Medulla oblongata (tissue), 1 donor: ENCODE data around the gene SH3PXD2A.
A peak's percentile ranks its signal among the peaks of the same experiment; 100 is the strongest.
"Not testable (repeated sequence)": the region's sequence is repeated elsewhere in the genome, so short reads cannot be mapped to it uniquely, and the experiment has no call there.

Experiments
- DNase-seq: peaks from one replicate; pipeline ENCODE4 v3.0.0-alpha.2; 2015; ENCODE audit errors: extremely low spot score

SH3PXD2A gene

DNA sequence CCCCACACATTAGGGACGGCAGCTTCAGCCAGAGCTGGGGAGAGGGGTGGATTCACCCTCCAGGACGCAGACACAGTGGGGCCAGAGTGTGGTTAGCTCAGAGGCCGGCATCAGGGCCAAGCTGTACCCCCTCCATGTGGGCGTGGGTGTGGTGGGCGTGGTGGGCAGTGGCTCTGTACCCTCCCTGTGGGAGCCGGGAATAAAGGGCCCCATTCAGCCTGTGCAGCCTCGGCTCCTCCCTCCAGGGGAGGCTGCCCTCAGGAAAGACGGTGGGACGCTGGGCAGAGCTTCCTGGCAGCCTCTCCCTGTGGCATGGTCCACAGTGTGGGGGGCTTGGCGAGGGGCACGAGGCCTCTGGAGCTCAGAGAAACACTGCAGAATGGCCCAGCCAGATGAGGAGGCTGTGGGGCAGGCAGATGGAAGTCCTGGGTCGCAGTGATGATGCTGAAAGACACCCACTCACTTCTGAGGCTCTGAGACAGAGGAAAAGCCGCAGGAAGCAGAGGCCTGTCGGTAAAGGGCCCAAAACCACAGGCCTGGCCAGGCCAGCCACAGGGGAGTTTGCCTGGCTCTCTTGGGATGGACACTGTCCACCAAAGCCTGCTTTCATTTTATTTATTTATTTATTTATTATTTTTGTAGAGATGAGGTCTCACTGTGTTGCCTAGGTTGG, 108.0 kb downstream of the SH3PXD2A start:
- no peak for DNase-seq

GRCh38 chr10:103746598-103746997, 108.8 kb downstream of the SH3PXD2A start:
- no peak for DNase-seq

DNA sequence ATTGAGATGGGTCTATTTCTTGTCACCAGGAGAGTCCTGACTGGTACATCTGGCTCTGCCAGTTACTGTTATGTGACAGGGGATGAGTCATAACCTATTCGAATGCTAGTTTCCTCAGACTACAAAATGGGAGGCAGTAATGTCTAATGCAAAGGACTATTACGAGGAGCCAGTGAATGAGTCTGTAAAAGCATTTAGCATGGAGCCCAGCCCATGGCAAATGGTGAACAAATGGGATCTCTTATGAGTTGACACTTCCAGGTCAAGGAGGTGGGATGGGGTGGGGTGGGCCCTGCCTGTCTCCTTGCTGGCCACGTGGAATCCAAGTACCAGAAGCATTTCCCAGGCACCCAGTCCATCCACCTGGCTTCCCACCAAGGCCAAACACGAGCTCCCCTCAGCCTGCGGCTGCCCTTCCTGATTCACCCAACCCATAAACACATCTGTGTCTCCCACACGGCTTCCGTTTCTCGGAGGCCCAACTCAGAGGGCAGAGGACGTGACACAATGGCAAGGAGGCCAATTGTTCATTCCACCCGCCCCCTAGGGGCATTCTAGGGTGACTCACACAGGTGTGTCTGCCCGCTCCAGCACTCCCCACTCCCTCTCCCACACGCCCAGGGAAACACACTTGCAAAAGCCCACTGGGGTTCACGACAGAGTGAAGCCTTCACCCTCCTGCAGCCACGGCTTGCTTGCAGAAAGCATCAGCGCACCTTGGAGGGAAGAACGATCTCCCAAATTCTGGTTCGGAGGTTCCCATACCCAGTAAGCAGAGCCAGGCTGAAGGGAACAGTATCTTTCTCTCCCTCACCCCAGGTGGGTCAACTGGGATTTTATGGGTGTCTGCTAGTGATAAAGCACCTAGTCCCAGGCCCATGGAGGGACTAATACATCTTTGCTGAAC, 109.8 kb downstream of the SH3PXD2A start:
- DNase-seq = no peak

DNA sequence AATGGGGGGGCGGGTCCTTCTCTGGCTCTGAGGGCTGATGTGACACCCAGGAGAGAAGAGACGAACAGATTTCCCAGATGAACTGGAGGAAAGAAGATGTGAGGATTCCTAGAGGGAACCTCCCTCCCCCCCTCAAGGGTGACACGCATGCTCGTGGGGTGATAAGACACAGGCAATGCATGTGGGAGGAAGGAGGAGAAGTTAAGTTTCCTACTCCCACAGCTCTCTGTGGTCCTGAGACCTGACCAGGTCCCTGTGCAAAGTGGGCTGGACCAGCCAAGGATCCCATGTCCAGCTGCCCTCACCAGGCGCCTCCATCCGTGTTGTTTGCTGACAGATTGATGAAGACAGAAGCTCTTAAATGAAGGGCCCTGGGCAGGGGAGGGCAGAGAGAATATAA, 112.6 kb downstream of the SH3PXD2A start:
- no peak for DNase-seq

- no peak for DNase-seq
These were observed 114.8 kb downstream of the SH3PXD2A start for GRCh38 chr10:103740611-103741010.

GRCh38 chr10:103739039-103739764, 116.2 kb downstream of the SH3PXD2A start:
- peak; percentile 68 for DNase-seq

- no peak for DNase-seq
These were observed 117.5 kb downstream of the SH3PXD2A start for GRCh38 chr10:103737735-103738367.

DNA sequence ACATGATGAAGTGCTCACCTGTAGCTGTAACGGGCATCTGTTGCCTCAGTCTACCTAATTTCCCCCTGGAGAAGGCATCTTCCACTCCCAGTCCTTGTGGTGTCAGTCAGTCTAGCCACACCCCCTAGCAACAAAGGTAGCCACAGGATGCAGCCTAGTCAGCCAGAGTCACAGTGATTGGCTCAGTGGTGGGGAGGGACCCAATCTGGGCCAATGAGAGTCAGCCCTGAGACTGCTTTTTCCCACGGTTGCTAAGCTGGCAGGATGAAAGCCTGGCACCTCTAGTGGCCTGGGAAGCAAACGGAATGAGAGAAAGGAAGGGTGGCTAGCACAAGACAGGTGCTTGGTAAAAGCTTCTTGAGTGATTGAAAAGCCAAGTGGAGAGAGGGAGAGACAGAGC, 118.6 kb downstream of the SH3PXD2A start:
- no peak for DNase-seq

DNA sequence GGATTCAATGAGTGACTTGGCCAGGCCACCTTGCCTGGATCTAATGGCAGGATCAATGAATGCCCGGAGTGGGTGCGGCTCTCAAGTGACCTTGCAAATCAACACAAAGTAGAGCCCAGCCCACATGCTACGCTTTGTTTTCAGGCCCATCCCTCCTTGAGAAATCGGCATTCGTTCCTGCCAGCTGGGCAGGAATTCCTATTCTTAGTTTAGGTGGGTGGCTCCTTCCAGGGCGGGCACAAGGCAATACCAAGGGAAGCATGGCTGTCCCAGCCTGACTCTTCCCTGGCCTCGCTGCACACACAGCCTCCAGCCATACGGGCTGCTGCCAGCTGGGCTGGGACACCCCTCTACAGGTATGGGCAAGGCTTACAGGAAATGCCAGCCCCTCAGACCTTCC, 119.3 kb downstream of the SH3PXD2A start:
- no peak for DNase-seq

DNA sequence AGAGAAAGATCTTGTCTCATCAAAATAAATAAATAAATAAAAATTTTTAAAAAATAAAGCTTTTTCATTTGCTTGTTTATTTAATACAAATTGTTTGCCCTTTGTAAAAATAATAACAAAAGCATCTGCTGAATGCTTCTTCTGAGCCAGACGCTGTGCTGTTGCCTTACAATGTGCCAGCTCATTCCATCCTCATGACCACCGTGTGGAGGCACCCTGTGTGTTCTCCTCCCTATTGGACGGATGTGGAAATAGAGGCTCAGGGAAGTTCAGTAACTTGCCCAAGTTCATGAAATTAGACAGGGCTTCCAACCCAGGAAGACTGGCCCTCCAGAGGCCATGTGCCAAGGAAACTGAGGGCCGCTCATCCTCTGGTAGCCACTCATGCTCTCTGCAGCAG, 120.6 kb downstream of the SH3PXD2A start:
- DNase-seq = no peak

GRCh38 chr10:103733045-103733419, 122.3 kb downstream of the SH3PXD2A start:
- DNase-seq = no peak

DNA sequence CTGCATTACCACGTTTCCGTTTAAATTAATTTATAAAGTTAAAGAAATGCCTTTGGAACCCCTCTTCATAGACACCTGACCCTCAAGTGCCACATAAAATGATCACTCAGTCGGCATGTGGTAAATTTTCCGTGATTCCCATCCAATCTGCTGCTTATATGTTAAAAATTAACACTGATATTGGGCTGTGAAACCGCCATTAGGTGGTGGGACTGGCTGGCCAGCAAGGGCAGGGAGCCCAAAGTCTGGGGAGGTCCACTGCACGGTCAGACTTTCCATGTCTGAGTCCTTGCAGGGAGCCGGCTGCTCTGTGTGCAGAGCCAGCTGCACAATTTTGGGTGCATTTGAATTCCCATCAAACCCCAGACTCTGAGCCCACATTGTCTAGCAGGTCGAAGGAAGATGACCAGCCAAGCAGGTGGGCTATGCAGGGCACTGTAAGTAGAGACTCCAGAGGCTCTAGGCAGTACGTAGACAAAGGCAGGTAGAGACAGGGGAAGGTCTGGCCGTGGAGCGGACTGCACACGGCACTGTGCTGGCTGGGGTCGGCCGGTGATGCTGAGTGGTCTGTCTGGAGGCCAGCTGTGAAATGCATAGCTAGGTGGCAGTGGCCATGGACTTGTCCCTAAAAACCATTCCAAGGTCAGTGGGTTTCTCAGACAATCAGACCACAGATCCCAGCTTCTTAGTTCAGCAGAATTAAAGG, 122.9 kb downstream of the SH3PXD2A start:
- no peak for DNase-seq

DNA sequence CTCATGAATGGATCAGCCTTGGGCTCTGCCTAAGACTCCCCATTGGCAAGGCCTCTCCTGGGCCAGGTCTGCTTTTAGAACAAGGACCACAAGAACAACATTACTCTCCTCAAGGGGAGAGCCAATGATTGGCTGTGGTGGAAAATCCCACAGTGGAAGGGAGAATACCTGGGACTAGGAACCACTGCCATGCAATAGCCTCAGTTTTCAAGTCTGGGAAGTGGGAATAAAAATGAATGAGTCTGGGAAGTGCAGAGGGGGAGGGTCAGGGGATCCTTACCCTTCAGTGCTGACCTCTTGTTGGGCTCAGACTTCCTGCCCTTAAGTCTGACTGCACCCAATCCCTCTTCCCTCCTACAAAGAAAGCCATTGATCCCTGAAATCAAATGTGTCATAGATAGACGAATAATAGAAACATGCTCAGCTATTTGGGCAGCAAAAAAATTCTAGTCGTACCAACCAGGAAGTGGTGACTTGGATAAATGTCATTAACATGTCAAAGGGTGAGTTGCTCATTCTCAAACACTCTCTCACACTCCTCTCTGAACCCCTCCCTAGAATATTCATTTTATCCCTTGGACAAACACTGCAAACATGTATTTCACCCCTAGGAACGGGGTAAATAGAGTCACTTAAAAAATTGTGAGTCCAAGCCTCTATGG, 123.6 kb downstream of the SH3PXD2A start:
- no peak for DNase-seq

GRCh38 chr10:103731026-103731425, 124.3 kb downstream of the SH3PXD2A start:
- DNase-seq = not testable (repeated sequence)

GRCh38 chr10:103729851-103730250, 125.5 kb downstream of the SH3PXD2A start:
- no peak for DNase-seq

DNA sequence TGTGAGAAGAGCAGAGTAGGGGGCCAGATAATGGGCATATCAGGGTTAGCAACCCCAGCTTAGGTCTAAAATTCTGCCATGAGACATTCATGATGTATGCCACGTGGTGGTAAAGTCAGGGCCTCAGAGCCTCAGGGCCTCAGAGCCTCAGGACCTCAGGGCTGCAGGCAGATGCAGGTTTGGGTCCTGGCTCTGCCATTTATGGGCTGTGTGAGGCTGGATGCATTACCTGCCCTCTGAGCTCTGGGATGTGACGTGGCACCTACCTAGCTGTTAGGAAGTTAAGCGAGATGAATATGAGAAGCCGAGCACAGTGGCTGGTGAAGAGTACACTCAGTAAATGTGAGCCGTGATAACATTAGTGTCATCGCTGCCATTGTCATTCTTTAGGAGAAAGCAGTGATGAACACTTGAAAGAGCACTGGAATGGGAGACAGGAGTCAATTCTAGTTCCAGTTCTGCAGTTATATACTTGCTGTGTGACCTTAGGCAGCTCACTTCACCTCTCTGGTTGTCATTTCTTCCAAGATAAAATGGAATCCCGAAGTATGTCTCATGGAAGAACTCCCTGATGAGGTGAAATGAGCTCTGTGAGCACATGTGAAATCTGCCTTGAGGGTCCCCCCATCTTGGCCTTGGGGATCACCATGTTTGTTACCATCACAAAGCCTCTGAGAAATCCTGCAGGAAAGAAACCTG, 127.2 kb downstream of the SH3PXD2A start:
- DNase-seq = no peak

GRCh38 chr10:103727546-103727963, 127.8 kb downstream of the SH3PXD2A start:
- DNase-seq = peak; percentile 89

DNA sequence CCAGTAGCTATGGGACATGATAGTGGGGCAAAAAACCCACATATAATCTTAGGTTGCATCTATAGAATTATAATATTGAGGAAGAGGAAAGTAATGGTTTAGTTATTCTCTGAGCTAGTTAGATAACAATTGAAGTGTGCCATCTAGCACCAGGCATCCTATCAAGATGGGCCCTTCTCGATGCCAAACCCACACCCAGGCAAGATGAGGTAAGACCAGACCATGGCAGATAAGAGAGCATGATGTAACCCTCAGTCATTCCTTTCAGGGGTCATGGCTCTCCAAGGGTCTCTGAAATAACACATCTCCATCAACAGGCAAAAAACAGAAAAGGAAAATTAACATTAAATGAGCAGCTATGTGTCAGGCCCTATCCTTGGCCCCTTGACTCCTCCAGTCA, 128.7 kb downstream of the SH3PXD2A start:
- DNase-seq = no peak

DNA sequence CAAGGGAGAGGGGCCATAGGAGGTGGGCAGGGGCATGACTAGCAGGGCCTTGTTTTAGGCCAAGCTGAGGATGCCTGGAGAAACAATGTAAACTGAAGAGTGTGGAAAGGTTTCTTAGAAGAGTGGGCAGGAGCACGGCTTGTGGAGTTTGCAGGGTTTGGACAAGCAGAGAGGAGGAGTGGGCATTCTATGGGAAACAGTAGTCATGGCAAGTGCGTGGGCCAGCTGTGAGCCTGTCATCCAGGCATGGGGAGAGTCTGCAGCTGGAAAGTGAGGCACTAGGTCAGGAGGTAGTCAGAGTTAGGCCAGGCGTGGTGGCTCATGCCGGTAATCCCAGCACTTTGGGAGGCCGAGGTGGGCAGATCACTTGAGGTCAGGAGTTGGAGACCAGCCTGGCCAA, 130.1 kb downstream of the SH3PXD2A start:
- DNase-seq = no peak

GRCh38 chr10:103724771-103725170, 130.6 kb downstream of the SH3PXD2A start:
- DNase-seq = no peak
